Prostate gland (tissue), 2 donors: Measurements from ENCODE around the gene WIF1. TPM values are rescaled to one million over a fixed set of nuclear protein-coding genes. Genes with fewer than 3 reads are reported as not detected.

ENCODE experiments used
- DNase-seq: peaks from one replicate; pipeline ENCODE4 v3.0.0-alpha.2; 2019; ENCODE audit warnings: low spot score
- H3K27ac ChIP-seq, 2 donors: fragments of 200-600 bp; sonication (generic); 2 replicates each; pipeline ENCODE4 v1.5.1; 2017 to 2019
- H3K27me3 ChIP-seq: fragments of 200-600 bp; sonication (generic); replicated peaks from 2 replicates; pipeline ENCODE4 v1.5.1; 2019; ENCODE audit not compliant: insufficient read depth
- H3K36me3 ChIP-seq, 2 donors: fragments of 200-600 bp; sonication (generic); 1 replicate in 1 of 2; 2 replicates in 1 of 2; pipeline versions ENCODE4 v1.5.1 to v1.8.1; 2017 to 2019
- H3K4me1 ChIP-seq: fragments of 200-600 bp; sonication (generic); replicated peaks from 2 replicates; pipeline ENCODE4 v1.5.1; 2019
- H3K4me3 ChIP-seq, 2 donors: fragments of 200-600 bp; sonication (generic); 2 replicates each; pipeline ENCODE4 v1.5.1; 2017 to 2019
- H3K9me3 ChIP-seq: fragments of 200-600 bp; sonication (generic); 2 replicates; pipeline ENCODE4 v1.5.1; 2017
- POLR2A ChIP-seq: fragments of 450-650 bp; IDR thresholded peaks from one replicate; pipeline ENCODE4 v1.6.1; 2016; ENCODE audit warnings: antibody characterized with exemption, mild to moderate bottlenecking
- POLR2AphosphoS5 ChIP-seq: sonication (generic); formaldehyde crosslinking; IDR thresholded peaks from one replicate; pipeline ENCODE4 v1.6.1; 2017; ENCODE audit warnings: antibody characterized with exemption
- WGBS: methylation state at CpG from one replicate; pipeline ENCODE4 v1.1.5; 2018; 5-methylcytosine and 5-hydroxymethylcytosine counted together
- intact Hi-C: fragments of 100-400 bp; cut with DNase I; formaldehyde crosslinking; loops from one replicate; pipeline ENCODE4 v1.14.2; 2022
- total RNA-seq, 2 donors: library from RNA; depleted of rRNA; stranded (reverse); fragments of >200 nt; gene quantifications; one replicate each; pipeline ENCODE4 v1.1.0, GENCODE V29; 2016
- TF ChIP-seq, protein P1 (sequence below), 4 experiments: fragments of 200-600 bp in 2 of 4; fragments of 450-650 bp in 2 of 4; sonication (generic) in 2 of 4; IDR thresholded peaks; 1 replicate in 3 of 4; 2 replicates in 1 of 4; pipeline ENCODE4 v1.5.1; 2016 to 2019; ENCODE audit warnings: antibody characterized with exemption in 4 of 4, mild to moderate bottlenecking in 2 of 4, moderate library complexity in 2 of 4

Gene WIF1
- total RNA-seq, 2 donors from 2014 or later: 6.8 to 45.8 TPM

DNA sequence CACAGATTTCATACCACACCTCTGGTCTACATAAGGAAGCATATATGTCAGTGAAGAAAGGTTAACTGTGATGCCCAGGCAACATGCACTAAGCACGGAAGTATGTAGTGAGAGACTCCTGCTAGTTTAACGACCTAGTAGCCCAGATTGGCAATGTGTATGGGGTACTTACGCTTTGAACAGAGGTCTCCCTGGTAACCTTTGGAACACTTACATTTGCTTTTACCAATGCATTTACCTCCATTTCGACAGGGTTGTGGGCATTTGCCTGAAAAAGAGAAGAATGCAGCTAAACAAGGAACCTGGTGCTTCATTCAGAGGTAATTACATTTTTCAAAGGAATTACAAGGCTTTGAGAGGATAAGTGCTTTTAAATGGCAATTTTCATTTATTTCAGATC, 65.2 kb downstream of the WIF1 start:
- H3K27ac ChIP-seq: no peak overlapping the region
- no peaks in the 10 kb centered on the region for H3K27me3 ChIP-seq
- 70% methylated on average over 4 of the region's 4 CpGs for WGBS
- intact Hi-C loops: no loop called here
- no peak for DNase-seq
- no peaks in the 10 kb centered on the region for H3K36me3 ChIP-seq
- TF ChIP-seq, protein P1, sequence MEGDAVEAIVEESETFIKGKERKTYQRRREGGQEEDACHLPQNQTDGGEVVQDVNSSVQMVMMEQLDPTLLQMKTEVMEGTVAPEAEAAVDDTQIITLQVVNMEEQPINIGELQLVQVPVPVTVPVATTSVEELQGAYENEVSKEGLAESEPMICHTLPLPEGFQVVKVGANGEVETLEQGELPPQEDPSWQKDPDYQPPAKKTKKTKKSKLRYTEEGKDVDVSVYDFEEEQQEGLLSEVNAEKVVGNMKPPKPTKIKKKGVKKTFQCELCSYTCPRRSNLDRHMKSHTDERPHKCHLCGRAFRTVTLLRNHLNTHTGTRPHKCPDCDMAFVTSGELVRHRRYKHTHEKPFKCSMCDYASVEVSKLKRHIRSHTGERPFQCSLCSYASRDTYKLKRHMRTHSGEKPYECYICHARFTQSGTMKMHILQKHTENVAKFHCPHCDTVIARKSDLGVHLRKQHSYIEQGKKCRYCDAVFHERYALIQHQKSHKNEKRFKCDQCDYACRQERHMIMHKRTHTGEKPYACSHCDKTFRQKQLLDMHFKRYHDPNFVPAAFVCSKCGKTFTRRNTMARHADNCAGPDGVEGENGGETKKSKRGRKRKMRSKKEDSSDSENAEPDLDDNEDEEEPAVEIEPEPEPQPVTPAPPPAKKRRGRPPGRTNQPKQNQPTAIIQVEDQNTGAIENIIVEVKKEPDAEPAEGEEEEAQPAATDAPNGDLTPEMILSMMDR (IDR thresholded peaks at IDR 0.05): no peak
- TF ChIP-seq POLR2AphosphoS5 (no peak), POLR2A (no peak)
- no peaks in the 10 kb centered on the region for H3K9me3 ChIP-seq
- no peak overlapping the region for H3K4me3 ChIP-seq
- H3K4me1 ChIP-seq: no peaks in the 10 kb centered on the region

DNA sequence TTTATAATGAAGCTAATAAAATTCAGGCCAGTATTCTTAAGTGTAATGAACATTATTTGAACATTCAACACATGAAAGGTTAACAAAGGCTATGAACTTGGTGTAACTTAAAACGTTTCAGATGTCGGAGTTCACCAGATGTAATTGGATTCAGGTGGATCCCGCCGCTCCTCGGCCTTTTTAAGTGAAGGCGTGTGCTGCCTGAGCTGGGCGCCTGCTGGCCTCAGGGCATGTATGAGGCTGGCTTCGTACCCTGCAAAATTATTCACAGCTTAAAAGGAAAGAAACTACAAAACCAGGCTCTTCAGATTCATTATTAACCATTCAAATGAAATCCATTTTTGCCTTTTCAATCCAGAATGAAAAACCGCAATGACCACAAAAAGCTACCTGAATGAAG, 69.9 kb downstream of the WIF1 start:
- Histone ChIP-seq H3K27me3 (no peaks in the 10 kb centered on the region), H3K4me3 (no peak overlapping the region), H3K27ac (no peak overlapping the region), H3K4me1 (no peaks in the 10 kb centered on the region), H3K9me3 (no peaks in the 10 kb centered on the region), H3K36me3 (no peaks in the 10 kb centered on the region)
- intact Hi-C loops: no loop called here
- DNase-seq: no peak
- 43% methylated on average over 9 of the region's 9 CpGs for WGBS
- TF ChIP-seq, protein P1 (IDR thresholded peaks at IDR 0.05): no peak
- TF ChIP-seq POLR2AphosphoS5 (no peak), POLR2A (no peak)

DNA sequence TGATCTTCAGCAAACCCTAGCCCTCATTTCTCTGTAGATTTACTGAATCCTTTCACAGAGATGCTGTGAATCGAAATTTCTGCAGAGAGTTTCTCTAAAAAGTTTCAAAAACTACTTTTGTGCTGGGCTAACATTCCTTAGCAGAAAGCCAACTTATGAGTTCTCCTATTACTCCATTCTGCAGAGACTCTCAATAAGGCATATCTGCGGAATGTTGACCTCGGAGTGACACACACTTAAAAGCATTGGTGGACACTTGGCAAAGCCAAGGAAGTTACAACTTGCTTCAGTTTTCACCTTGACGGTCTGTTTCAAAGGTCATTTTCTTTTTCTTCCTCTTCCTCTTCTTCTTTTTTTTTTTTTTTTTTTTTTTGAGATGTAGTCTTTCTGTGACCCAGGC, 75.8 kb downstream of the WIF1 start:
- no peak for TF ChIP-seq POLR2AphosphoS5
- no peak for TF ChIP-seq POLR2A
- TF ChIP-seq, protein P1 (IDR thresholded peaks at IDR 0.05): no peak
- Histone ChIP-seq H3K4me3 (no peak overlapping the region), H3K27ac (no peak overlapping the region), H3K4me1 (no peaks in the 10 kb centered on the region), H3K27me3 (no peaks in the 10 kb centered on the region), H3K9me3 (no peaks in the 10 kb centered on the region), H3K36me3 (no peaks in the 10 kb centered on the region)
- intact Hi-C loops: no loop called here
- DNase-seq: no peak
- 83% methylated on average over 4 of the region's 4 CpGs for WGBS

DNA sequence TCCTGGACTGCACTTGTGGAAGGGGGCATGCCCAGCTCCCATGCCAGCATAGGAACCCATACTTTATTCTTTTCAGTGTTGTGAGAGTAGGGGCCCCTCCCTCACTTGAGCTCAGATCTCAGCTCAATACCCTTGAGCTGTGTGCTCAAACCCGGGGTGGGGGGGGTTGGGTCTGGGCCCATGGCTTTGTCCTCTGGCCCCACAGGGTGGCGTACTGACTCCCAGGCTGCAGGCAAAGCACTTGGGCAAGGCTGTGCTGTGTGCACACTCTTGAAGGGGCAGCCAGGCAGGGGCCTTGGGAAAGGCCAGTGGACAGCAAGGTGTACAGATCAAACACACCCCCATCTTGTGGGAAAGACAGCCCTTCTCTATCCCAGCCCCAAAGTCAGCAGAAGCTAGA, 81.8 kb downstream of the WIF1 start:
- Histone ChIP-seq H3K27ac (no peak overlapping the region), H3K27me3 (no peaks in the 10 kb centered on the region), H3K36me3 (no peaks in the 10 kb centered on the region), H3K9me3 (no peaks in the 10 kb centered on the region), H3K4me3 (no peak overlapping the region), H3K4me1 (no peaks in the 10 kb centered on the region)
- TF ChIP-seq POLR2A: no peak
- TF ChIP-seq POLR2AphosphoS5: no peak
- TF ChIP-seq, protein P1 (IDR thresholded peaks at IDR 0.05): no peak
- intact Hi-C loops: no loop called here
- 63% methylated on average over 2 of the region's 2 CpGs for WGBS
- DNase-seq: no peak

DNA sequence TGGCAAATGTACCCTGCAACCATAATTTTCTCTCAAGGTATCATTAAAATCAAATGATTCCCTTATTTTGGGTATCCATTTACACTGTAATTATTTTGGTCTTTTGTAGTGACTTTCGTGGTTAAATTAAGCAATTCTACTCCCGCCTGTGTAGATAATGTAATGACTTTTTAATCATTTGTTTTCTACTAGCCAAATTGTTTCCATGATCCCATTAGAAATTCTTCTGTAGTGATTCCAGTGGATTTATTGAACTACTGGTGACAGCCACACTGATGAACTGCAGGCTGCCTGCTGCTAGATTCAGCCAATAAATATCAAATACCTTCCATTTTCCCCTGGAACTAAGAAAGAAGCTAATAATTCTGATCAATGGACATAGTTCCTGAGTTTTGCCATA, 96.0 kb downstream of the WIF1 start:
- 41% methylated on average over 2 of the region's 2 CpGs for WGBS
- no peak for TF ChIP-seq POLR2A
- TF ChIP-seq, protein P1 (IDR thresholded peaks at IDR 0.05): no peak
- no peak for TF ChIP-seq POLR2AphosphoS5
- no peak for DNase-seq
- no peaks in the 10 kb centered on the region for H3K27me3 ChIP-seq
- no peaks in the 10 kb centered on the region for H3K9me3 ChIP-seq
- intact Hi-C loops: no loop called here
- no peak overlapping the region for H3K27ac ChIP-seq
- H3K36me3 ChIP-seq: no peaks in the 10 kb centered on the region
- H3K4me3 ChIP-seq: no peak overlapping the region
- H3K4me1 ChIP-seq: no peaks in the 10 kb centered on the region
